Stimulated activated CD4-positive, alpha-beta T cell treated with anti-CD3 and anti-CD28 coated beads, TNF-alpha, amount 100 ng/mL, for 1 hour (primary cell): ENCODE data around the gene HTR5A.

Experiments
- DNase-seq, 3 donors: peaks; one replicate each; pipeline ENCODE4 v3.0.0-alpha.2; 2020; ENCODE audit warnings: low read depth in 3 of 3, low spot score in 1 of 3

HTR5A gene

GRCh38 chr7:155084969-155085368, 14.8 kb downstream of the HTR5A start:
- DNase-seq: no peak

- DNase-seq: no peak
These were observed 20.6 kb downstream of the HTR5A start for GRCh38 chr7:155090684-155091083.

- DNase-seq: no peak
These were observed 23.5 kb downstream of the HTR5A start for GRCh38 chr7:155093596-155093995.

GRCh38 chr7:155094636-155095135, 24.6 kb downstream of the HTR5A start:
- DNase-seq: no peak

- no peak for DNase-seq
These were observed 27.2 kb downstream of the HTR5A start for GRCh38 chr7:155097338-155097737.

- no peak for DNase-seq
These were observed 33.7 kb downstream of the HTR5A start for GRCh38 chr7:155103839-155104238.

GRCh38 chr7:155104913-155105312, 34.8 kb downstream of the HTR5A start:
- DNase-seq: no peak

- DNase-seq: no peak
These were observed 36.2 kb downstream of the HTR5A start for GRCh38 chr7:155106356-155106755.

GRCh38 chr7:155107126-155107525, 37.0 kb downstream of the HTR5A start:
- DNase-seq: no peak

GRCh38 chr7:155108144-155108901, 38.2 kb downstream of the HTR5A start:
- no peak for DNase-seq

GRCh38 chr7:155109121-155109520, 39.0 kb downstream of the HTR5A start:
- no peak for DNase-seq

GRCh38 chr7:155115288-155115687, 45.2 kb downstream of the HTR5A start:
- no peak for DNase-seq

GRCh38 chr7:155119801-155120382, 49.8 kb downstream of the HTR5A start:
- DNase-seq: no peak

- no peak for DNase-seq
These were observed 50.3 kb downstream of the HTR5A start for GRCh38 chr7:155120460-155120859.

- no peak for DNase-seq
These were observed 52.7 kb downstream of the HTR5A start for GRCh38 chr7:155122831-155123230.

- no peak for DNase-seq
These were observed 53.3 kb downstream of the HTR5A start for GRCh38 chr7:155123413-155123812.

GRCh38 chr7:155124706-155125105, 54.6 kb downstream of the HTR5A start:
- DNase-seq: no peak

- no peak for DNase-seq
These were observed 59.1 kb downstream of the HTR5A start for GRCh38 chr7:155129186-155129585.

GRCh38 chr7:155129789-155130188, 59.7 kb downstream of the HTR5A start:
- no peak for DNase-seq

- DNase-seq: no peak
These were observed 60.4 kb downstream of the HTR5A start for GRCh38 chr7:155130493-155130892.

- no peak for DNase-seq
These were observed 61.0 kb downstream of the HTR5A start for GRCh38 chr7:155131090-155131489.

- no peak for DNase-seq
These were observed 62.3 kb downstream of the HTR5A start for GRCh38 chr7:155132431-155132830.
